Stimulated activated CD8-positive, alpha-beta memory T cell treated with anti-CD3 and anti-CD28 coated beads, Interleukin-7, amount 100 ng/mL, for 48 hours (primary cell): ENCODE measurements around the gene AP2B1.
"Not testable (repeated sequence)": the region's sequence is repeated elsewhere in the genome, so short reads cannot be mapped to it uniquely, and the experiment has no call there.

Experiments
- DNase-seq, 2 donors: peaks; one replicate each; pipeline ENCODE4 v3.0.0-alpha.2; 2020; ENCODE audit warnings: low read depth in 1 of 2; ENCODE audit errors: extremely low read depth in 1 of 2

AP2B1 gene

DNA sequence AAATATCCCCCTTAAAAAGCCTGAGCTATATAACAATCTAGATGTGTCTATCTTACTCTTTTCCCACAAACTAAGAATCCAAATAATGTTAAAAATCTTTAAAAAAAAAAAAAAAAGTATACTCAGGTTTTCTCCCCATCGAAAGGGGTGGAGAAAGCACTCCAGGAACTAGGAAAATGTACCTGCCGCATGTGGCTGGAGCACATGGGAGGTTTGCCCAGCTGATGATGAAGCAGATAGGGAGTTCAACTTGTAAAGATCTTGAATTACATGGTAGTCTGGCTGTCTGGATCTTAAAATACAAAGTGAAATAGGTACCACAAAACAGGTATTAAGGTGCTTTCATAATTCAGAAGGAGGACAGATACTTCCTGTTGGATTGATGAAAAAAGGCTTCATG lies 17.7 kb upstream of the AP2B1 start:
- no peak for DNase-seq

DNA sequence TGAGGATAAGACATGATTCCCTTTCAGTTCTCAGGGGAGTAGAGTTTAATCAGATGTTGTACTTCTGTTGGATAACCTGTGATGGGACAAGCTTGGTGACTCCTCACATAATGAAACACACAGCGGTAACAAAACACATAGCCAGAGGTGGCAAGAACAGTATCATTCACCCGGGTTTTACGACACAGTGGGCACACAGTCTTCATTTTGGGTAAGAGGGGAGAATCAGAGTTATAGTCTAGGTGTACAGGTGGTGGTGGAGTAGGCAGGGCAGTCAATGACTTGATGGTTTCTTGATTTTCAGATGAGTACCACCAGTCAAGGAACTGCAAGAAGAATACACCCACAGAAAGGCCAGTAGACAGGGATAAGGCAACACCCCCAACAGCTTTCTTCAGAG lies 11.4 kb upstream of the AP2B1 start:
- DNase-seq = no peak

DNA sequence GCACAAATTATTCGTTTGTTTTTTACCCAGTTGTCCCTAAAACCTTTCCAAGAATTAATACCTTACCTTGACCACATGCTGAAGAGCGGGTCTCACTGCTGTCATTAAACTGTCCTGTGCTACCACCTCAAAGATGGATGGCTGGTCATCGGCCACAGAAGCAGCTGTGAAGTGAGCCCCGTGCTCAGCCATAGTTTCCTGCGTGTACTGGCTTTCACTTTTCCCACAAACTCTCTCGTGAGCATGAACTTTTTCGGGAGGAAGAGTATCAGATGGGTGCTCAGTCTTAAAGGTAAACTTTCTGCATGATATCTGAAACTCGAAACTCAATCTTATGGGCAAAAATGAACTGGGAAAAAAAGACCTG lies 9.3 kb upstream of the AP2B1 start:
- no peak for DNase-seq

DNA sequence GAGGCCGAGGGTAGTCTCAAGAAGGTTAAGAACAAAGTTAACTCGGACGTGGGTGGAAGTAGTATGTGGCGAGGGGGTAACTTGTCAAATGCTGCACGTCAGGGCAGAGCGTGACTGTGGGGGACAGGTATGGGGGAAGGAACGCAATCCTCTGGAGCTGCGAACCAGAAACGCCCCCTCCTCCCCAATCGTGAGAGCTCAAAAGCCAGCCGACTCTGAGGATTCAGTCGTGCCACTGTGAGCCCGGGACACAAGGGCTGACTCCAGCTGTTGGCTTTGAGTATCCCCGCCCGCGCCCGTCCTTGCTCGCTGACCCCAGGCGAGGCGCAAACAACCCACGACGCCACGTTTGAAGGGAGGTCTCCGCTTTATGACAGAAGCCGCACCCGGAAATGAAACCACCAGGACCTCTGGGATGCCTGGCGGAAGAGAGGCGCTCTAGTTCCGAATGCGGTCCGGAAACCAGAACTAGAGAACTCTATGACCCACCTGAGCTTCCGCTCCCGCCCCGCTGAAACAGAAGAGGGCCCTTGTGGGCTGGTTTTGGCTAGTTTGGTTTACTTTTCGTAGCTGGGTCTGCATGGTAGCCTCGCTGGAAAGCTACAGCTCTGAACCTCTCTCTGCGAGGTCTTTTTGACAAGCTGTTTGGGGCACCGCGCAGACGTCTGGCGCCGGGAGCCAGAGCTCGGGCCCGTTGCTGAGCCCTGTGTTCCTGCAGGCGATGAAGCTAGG lies 8.8 kb upstream of the AP2B1 start, which contains the start of gene PEX12:
Gene PEX12, minus strand, starts transcription at position 375 of the 732 bp plus-strand sequence. CDS start 550 bp downstream, outside the sequence.
- DNase-seq = peak; percentile 71 to 87

DNA sequence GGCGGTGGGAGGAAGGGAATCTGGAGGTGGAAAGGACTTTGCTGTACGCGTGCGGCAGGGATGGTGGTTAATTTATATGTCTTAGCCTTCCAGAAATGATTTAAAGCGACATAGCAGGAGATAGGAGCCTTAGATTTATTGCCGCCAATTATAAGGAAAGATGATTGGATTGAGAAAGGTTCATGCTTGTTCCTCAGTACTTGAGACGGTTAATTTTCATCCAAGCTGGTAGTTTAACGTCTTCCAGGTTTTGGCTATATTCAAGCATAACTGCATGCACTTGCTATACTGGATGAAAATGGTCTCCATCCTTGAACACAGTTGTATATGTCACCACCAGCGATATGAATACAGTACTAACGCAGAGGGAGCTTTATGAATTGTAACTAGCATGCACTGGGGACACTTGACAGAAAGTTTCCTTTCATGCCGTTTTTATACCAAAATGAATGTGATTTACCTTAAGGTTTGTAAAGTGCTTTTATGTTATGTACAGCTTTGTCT lies 8.1 kb upstream of the AP2B1 start:
- DNase-seq = no peak

DNA sequence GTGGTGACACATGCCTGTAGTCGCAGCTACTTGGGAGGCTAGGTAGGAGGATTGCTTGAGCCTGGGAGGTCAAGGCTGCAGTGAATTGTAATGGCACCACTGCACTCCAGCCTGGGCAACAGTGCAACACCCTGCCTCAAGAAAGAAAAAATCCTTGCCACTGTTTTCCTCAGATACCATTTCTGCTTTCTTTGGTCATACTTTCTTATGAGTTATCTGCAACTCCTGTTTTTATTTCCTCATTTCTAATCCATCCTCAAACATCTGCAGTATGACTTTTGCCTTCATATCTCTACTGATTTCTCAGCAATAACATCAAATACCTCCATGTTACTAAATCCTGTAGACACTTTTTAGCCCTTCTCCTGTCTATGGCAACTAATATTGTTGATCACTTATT lies 3.1 kb upstream of the AP2B1 start:
- DNase-seq = no peak

DNA sequence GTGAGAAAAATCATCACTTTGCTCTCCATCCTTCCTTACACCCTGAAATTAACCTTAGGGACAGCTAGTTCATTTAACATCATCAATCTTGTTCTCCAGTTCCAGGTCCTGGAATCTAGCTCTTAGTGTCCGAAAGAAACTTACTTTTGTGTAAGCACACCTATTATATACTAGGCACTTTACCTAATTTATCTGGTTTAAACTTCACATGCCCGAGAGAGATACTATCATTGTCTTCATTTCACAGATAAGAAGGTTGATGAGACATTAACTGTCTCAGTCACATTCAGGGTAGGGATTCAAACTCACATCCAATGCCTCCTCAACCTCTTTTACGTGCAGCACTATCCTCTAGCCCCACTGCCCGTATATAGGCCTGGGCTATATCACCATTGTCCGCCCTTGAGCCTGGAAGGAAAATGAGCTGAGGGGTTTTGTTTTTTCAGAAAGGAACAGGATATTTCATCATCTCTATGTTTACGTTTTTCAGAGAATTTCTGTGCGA lies 501 bp upstream of the AP2B1 start:
- DNase-seq = no peak

DNA sequence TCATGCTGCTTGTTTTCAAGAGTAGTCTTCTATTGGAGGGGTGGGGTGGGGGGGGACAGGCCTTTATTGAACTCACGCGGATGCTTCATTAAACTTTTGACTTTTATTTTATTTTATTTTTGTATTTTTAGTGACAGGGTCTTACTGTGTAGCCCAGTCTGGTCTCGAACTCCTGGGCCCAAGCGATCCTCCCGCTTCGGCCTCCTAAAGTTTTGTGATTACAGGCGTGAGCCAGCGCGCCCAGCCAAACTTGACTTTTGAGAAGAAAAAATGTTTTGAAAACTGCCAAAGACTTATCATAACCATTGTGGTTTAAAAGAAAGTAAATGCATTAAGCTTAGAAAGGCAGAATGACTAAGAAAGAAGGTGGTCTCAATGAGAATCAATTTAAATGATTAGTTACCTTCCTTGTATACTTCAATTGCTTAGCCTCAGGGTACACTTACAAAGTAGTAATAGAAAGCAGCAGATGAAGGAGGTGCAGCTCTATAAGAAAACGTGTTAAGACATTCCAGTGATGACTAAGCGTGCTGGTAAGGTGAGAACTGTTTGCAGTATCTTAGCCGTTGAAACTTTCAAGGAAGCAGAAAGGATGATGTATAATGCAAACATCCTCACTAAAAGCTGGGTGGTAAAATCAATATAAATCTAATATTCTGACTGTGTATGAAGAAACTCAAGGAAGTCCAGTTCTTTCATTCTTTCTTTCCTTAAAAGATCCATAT lies 1.2 kb downstream of the AP2B1 start:
- no peak for DNase-seq

DNA sequence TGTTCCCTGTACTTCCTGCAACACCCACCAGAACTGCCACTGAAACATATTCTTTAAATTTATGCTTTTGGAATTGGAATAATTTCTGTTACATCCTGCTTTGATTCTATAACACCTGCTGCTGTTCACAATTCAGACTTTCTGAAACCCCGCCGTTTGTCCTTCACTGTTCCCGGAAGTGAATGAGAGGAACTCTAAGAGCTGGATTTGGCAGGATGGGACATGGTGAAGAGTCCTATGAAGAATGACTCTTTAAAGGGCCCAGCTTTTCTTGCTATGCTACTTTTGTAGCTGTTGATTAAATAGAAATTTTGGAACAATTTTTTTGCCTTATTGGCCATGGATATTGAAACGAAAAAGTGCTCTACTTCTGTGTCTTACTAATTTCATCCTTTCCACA lies 8.9 kb downstream of the AP2B1 start:
- DNase-seq = no peak

DNA sequence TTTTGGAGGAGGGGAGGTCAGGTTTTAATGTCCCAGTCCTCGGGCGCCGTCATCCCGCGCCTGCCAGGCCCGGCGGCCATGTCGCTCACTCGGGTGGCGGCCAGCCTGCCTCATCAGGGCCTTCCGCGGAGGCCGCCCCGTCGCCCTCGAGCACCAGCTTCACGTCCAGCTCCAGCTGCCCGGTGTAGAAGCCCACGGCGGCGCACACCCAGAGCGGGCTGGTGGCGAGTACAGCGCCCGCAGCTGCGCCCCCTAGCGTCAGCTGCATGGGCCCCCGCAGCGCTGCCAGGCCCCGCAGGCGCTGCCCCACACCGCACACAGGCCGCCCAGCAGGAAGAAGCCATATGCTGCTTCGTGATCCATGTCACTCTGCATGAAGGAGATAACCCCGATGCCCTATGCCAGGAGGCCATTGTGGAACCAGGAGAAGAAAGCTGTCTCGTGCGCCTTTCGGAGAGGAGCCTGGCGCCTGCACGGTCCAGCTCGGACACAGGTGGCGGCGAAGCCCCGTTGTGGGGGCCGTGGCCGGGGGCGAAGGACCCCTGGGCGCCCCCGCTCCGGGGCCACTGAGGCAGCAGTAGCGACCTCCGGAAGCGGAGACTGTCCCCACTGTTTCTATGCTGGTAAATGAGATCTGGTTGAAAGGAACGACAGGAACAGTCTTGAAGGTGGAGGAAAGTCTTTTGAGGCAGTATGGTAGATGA lies 9.6 kb downstream of the AP2B1 start:
- no peak for DNase-seq

DNA sequence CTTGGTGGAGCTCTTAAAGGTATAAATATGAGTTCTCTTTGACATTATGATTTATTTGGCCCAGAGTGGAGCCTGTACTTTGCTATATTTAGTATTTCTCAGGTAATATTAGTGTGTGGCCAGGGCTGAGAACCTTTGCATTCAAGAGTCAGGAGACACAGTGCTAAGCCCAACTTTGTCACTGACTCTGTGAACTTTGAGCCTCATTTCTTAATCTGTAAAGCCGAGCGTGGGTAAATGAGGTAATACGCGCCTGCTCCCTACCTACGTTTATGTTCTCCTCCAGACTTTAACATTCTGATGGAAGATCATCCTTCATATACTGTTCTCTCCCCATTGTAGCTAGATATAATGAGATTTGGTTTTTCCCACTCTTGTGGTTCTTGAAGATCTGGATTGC lies 10.5 kb downstream of the AP2B1 start:
- DNase-seq = no peak

DNA sequence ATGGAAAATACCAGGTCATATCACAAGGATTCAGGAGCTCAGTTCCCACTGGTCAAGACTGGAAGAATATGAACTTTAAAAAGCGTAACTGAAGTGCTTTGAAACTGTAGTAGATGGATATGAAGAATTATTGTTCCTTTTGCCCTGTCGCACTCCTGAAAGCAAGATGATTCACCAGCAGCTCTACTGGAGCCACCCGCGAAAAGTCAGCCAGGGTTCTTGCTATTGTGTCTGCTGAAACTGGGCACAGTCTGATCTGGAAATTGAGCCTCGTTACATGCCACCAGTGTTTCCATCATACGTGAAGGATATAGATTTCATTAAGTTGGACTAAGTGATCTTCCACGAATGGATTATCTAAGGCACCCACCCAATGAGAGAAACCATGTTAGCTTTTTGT lies 16.6 kb downstream of the AP2B1 start:
- no peak for DNase-seq

DNA sequence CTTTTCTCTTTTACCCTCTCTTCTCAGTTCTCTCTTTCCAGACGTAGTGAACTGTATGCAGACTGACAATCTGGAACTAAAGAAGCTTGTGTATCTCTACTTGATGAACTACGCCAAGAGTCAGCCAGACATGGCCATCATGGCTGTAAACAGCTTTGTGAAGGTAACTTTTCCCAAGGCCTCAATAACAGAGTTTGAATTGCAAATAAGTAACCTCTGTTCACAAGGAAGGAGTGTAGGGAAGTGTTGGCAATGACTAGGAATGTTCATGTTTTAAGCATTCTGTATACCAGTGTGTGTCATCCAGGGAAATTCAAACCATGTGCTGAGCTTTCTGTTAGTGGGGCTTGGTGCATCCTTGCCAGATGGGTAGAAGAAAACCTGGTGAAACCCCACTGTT lies 18.6 kb downstream of the AP2B1 start:
- no peak for DNase-seq

DNA sequence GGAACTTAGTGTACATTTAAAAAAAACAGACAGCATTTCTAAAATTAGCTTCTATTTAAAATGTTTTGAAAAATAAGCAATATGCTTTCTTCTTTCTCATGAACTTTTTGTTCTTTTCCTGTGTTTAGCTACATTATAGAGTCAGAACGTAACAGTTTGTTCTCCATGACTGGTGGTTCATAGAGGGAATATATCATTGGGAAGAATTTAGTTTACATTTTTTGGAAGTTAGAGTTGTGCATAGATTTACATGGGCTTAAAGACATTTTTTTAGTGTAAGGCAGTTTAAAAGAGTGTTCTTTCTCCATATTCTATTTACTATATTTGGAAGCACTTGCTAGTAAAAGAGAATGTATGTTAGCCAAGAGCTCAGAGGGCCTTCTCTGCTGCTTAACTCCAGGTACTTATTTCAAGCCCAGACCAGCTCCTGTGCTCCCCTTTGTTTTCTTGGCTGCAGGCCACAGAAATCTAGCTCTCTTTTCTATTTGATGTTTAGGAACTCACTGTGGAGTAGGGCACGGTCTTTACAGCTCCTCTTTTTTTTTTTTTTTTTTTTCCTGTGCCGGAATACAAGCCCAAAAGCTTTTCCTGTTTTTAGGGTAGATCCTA lies 20.2 kb downstream of the AP2B1 start:
- no peak for DNase-seq

DNA sequence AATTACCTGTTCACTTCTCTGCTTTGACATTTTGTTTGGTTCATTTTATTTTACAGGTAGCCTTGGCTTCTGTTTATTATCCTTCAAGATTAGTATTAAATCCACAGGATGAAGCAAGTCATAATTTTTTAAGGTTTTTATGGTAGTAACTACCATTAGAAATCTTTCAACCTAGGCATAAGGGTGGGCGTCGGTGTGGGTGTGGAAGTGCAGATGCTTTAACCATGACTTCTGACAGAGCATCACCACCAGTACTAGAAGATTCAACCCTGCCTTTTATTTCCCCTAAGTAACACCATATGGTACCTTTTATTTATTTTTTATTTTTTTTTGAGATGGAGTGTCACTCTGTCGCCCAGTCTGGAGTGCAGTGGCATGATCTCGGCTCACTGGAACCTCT lies 22.7 kb downstream of the AP2B1 start:
- DNase-seq = no peak

DNA sequence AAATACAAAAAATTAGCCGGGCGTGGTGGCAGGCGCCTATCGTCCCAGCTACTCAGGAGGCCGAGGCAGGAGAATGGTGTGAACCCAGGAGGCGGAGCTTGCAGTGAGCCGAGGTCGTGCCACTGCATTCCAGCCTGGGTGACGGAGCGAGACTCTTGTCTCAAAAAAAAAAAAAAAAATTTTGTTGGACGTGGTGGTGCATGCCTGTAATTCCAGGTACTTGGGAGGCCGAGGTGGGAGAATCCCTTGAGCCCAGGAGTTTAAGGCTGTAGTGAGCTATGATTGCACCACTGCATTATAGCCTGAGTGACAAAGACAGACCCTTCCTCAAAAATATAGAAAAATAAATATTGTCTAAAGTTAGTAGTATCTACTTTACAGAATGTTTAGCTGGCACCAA lies 23.6 kb downstream of the AP2B1 start:
- DNase-seq = not testable (repeated sequence)

DNA sequence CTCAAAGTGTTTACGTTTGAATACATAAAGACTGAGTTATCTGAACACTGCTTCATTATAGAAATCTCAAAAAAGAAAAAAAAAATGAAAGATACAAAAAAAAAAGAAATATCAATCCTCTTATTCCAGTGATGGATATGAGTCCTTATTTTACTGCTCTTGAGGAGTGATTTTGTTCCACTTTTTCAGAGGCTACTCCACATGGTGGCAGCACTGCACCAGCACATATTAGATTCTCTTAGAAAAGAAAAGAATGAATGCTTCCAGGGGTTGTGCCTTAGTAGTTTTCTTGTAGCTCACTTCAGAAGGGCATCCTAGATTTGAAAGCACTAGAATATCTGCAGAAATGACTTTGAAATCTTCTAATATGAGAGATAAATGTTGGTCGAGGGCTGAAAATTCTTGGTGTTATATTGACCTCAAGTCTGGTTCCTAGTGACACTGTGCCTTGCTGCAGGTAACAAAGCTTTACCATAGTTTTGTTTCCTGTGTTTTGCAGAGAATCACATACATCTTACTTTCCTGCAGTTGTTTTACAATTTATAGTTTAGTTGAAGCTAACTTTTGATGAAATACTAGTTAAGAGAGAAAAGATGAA lies 25.9 kb downstream of the AP2B1 start:
- no peak for DNase-seq

DNA sequence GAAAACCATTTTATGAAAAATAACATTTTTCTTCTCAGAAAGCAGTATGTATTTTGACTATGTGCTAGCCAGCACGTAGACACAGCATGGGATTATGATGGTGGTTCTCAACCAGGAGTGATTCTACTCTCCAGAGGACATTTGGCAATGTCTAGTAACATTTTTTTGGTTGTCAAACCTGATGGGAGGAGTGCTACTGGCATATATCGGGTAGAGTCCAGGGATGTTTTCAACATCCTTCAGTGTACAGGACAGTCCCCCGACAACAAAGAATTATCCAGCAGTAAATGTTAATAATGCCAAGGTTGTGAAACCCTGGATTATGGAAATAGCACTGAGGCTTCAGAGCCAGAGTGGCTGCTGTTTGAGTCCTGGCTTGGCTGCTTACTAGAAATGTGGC lies 27.7 kb downstream of the AP2B1 start:
- no peak for DNase-seq

DNA sequence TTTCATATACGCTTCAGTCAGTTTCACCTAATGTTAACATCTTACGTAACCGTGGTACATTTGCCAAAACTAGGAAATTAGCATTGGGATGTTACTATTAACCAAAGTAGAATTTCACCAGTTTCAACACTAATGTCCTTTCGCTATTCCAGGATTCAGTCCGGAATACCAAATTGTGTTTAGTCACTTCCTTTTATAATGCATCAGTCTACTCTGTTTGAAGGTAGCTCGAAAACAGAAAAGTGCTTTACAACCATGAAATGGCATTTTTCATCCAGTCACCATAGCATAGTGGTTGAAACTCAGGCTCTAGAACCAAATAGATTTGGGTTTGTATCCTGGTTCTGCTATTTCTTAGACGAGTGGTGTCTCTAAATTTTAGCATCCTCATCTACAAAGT lies 29.4 kb downstream of the AP2B1 start:
- DNase-seq = no peak

DNA sequence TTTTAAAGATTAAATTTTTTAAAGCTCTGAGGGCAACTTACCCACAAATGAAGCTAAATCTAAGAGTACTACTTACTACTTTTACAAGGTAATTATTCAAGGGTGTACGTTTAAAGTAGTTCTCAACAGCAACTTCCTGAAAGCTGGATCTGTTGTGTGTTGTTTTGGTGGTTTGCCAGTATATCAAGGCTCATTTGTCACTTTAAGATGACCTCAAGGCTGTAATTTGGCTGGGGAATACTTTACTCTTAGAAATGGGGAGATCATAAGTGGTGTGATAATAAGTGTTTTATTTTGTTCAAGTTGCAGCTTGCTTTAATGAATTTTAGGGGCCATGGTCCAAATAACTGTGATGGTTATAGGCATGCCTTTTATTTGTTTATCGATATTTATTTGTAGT lies 30.4 kb downstream of the AP2B1 start:
- no peak for DNase-seq

DNA sequence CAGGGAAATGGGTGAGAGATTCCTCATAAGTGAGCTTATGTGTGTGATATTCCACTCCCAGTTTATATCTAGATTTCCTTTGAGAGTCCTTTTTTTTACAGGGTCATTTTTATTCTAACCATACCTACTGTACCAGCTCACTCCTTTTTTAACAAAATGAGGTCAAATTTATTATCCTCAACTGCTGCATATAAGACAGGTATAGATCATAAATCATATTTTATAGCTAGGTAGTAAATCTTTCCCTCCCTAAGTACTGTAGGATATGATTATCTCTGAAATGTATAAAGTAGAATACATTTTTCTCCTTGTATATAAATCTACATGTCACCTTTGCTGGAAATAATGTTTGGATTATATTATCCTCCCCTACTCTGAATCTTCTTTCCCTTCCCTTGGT lies 31.5 kb downstream of the AP2B1 start:
- DNase-seq = no peak
